GM21529 (cell line): Measurements from ENCODE around the gene HDAC4.

ENCODE experiments used
- ATAC-seq: cut with Tn5 transposase; IDR thresholded peaks from one replicate; pipeline ENCODE4 v1.9.1; 2021; ENCODE audit not compliant: unreplicated experiment

The HDAC4 gene

GRCh38 chr2:239226677-239227581 lies 173.9 kb downstream of the HDAC4 start:
- no peak for ATAC-seq

DNA sequence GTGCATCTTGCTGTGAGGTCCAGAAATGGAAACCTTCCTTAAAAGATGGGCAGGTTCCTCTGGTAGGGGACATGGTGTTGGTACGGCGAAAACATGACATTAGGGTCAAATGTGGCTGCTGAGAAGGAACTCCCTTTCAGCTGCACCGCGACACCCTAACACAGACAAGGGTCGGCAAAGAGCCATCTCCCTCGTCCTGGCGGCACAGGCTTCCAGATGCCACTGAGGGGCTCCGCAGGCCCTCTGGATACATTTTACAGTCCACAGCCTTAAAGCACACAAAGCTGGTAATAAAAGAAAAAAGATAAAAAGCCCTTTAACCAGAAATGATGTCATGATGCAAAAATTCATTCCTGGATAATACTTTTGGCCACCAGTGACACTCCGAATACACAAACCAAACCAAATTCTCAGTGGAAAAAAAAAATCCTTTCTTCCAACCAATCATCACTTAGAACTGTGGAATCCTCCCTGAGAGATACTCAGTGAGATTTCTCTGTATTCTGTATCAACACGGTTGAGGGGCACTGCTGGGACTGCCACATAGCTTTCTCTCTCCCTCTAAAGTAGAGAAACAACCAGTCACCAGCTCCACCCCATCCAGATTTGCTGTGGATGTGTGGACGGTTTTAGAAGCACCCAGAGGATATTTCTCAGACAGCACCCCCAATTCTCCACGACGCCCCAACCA lies 174.8 kb downstream of the HDAC4 start:
- no peak for ATAC-seq

DNA sequence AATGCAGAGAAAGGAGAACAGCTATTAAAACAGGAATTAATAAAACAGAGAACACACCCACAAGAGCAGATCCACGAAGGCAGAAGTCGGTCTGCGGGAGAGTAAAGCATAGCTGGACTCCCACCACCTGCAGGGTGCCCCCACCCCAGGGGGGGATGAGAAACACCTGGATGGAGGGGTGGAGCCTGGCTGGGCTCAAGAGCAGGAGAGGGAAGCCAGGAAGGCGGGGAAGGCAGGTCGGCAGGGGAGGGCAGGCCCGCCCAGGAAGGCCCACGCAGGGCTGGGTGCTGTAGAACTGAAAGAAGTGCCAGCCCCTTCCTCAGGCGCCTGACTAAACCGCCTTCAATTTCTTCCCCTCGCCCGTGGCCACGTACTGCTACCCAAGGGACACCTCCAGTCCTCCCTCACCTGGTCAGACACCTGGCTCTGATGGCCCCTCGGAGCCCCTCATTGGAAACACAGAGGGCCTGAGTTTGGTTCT lies 175.4 kb downstream of the HDAC4 start:
- ATAC-seq, result no peak

DNA sequence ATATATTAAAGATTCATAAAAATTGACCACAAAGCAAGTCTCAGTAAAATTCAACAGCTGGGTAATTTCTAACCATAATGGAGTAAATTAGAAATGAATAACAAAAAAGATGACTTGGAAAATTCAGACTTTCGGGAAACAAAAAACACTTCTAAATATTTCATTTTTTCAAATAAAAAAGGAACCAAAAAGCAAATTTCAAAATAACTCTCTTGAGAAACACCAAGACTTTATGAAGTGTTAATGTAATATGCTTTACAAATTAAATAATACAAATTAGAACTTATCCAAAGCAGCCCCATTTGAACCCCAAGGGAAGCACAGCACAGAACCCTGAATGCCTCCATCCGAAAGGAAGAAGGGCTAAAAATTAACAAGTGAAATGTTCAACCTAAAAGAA lies 175.9 kb downstream of the HDAC4 start:
- ATAC-seq, result no peak

GRCh38 chr2:239224199-239224570 lies 176.6 kb downstream of the HDAC4 start:
- no peak for ATAC-seq

GRCh38 chr2:239223310-239224198 lies 177.3 kb downstream of the HDAC4 start:
- no peak for ATAC-seq

GRCh38 chr2:239222706-239223309 lies 178.0 kb downstream of the HDAC4 start:
- ATAC-seq, result no peak

GRCh38 chr2:239222312-239222660 lies 178.5 kb downstream of the HDAC4 start:
- no peak for ATAC-seq

- no peak for ATAC-seq
These were observed 179.8 kb downstream of the HDAC4 start for GRCh38 chr2:239220981-239221396.

GRCh38 chr2:239220341-239220740 lies 180.5 kb downstream of the HDAC4 start:
- no peak for ATAC-seq

DNA sequence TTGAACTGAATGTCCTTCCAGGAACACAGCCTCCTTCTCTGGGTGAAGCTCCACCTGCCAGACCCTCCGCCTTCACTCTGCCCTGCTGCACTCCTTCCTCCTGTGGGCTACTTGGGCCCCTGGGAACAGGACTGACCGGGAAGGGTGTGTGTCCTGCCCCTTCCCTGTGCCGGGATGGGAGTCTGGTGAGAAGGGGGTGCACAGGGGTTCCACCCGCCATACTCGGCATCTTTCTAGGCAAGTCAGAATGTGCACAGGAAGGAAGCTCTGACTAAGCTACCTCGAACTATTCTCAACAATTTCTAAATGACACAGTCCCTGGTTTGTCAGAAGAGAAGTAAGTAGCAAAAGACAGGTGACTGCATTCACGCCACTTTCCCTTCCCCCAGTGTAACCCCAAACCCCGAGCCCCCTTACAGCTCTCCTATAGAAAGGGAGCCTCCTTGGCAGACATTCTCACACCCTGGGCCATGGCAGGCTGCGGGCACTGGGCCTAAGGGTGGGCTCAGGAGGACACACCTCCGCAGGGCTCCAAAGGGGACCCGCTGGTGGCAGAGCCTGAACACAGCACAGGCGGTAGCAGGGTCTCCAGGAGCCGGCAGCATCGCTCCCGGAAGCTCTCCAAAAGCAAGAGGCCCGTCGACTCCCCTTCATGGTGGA lies 184.1 kb downstream of the HDAC4 start:
- ATAC-seq, result no peak

GRCh38 chr2:239215988-239216613 lies 184.7 kb downstream of the HDAC4 start:
- ATAC-seq, result no peak

- no peak for ATAC-seq
These were observed 185.5 kb downstream of the HDAC4 start for GRCh38 chr2:239215136-239215925.

GRCh38 chr2:239214725-239215124 lies 186.1 kb downstream of the HDAC4 start:
- ATAC-seq, result no peak

DNA sequence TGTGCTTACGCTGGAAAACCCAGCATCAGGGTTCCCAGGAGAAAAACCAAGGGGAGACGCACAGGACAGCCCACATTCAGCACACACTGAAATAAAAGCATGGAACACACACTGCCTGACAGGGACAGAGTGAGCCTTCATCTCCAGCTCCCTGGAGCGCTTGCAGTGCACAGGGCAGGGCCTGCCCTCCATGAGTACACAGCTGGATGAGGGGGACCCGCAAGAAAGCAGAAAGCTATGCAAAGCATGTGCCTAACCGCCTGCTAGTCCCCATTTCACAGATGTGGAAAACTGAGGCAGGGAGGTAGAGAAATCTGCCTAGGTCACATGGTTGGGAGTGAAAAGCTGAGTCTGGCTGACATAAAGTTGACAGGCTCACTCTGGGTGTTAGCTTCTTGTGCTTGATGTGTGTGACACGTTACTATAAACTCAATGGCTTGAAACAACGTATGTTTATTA lies 187.1 kb downstream of the HDAC4 start:
- no peak for ATAC-seq

DNA sequence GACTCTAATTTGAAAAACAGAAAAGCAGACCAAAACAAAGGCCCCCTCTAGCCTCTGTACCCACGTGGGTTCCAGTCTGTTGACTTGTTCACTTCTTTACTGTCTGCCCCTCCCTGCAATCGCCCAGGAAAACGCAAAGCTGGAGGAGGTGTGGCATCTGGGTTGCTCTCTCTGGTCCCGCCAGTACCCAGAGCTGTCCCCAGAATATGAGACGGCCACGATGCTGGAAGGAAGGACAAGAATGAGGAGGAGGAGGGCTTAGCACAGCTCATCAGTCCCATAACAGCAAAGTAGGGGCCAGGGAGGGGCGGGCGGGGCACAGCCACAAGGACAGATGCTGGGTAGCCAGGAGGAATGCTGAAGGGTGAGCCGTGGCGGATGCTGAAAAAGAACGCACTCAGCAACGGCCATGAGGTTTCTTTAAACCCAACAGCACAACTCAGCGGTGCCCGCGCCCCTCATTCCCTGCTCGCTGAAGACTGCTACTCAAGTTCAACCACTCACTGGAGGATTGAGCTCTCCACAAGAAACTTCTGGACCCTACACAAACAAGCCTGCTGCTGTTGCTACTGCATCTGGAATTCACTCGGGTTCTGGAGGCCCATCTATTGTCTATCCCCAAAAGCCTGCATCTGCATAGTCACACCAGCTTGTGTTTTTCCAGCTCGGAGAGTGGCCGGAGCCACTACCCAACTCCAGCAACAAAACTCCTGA lies 187.7 kb downstream of the HDAC4 start:
- ATAC-seq, result no peak

DNA sequence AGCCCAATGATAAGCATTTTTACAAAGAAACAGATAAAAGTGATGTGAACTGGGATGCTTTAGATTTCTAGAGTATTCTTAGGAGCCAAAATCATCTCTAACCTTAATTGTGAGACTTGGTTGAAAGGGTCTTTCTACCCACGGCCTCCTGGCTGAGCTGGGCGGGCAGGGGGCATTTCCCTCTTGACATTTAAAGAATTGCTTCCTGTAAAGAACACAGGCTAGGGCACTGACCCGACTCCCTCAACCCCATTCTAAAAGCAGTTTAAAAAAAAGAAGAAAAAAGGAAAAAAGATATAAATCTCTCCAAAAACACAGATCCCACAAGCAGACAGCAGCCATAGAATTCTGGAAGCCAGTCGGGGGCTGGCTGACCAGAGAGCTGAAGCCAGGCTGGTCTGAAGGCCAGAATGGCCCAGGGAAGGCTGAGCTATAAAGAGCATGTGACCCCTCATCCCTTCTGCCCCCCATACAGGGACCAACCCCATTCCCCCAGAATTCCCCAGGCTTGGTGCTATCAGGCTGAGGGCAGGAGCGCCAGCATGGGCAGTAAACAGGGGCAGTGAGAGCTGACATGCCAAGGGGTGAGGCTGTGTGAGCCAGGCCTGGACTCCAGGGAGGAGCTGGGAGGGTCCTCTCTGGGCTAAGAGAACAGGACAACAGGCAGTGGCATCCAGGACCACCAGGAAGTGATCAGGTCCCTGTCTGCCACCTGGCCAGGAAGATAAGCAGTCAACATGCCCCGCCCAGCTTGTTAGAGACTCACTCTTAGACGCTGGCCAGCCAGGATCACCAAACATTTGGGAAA lies 188.5 kb downstream of the HDAC4 start:
- no peak for ATAC-seq
